HTR-8/SVneo (cell line): Measurements from ENCODE around the gene CDKN2B.
"Not testable (repeated sequence)": the region's sequence is repeated elsewhere in the genome, so short reads cannot be mapped to it uniquely, and the experiment has no call there.

Experiments used
- DNase-seq: peaks from one replicate; pipeline ENCODE4 v3.0.0; 2011; ENCODE audit warnings: low spot score, mixed read lengths; ENCODE audit not compliant: insufficient read length
- FAIRE-seq: peaks from 2 replicates; lab custom pipeline; 2011; peaks lifted over from hg19 to GRCh38; lab: Jason Lieb, UNC

CDKN2B gene

DNA sequence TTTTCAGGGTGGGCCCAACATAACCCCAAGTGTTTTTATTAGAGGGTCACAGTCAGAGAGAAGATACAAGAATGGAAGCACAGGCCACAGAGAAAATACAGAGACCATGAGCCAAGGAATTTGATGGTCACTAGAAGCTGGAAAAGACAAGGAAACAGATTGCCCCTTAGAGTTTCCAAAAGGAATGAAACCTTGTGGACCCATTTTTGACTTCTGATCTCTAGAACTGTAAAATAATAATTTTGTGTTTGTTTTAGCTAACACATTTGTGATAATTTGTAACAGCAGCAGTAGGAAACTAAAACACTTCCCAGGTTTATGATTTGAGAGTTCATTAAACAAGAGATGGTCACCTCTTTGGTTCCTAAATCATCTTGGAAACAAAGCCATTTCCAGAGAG is 36.7 kb downstream of the CDKN2B start:
- FAIRE-seq: no peak
- no peak for DNase-seq

GRCh38 chr9:21970800-21971640 is 38.1 kb downstream of the CDKN2B start:
- DNase-seq (no peak), FAIRE-seq (no peak)

- DNase-seq (no peak), FAIRE-seq (no peak)
Measured at GRCh38 chr9:21969951-21970799, 38.9 kb downstream of the CDKN2B start.

DNA sequence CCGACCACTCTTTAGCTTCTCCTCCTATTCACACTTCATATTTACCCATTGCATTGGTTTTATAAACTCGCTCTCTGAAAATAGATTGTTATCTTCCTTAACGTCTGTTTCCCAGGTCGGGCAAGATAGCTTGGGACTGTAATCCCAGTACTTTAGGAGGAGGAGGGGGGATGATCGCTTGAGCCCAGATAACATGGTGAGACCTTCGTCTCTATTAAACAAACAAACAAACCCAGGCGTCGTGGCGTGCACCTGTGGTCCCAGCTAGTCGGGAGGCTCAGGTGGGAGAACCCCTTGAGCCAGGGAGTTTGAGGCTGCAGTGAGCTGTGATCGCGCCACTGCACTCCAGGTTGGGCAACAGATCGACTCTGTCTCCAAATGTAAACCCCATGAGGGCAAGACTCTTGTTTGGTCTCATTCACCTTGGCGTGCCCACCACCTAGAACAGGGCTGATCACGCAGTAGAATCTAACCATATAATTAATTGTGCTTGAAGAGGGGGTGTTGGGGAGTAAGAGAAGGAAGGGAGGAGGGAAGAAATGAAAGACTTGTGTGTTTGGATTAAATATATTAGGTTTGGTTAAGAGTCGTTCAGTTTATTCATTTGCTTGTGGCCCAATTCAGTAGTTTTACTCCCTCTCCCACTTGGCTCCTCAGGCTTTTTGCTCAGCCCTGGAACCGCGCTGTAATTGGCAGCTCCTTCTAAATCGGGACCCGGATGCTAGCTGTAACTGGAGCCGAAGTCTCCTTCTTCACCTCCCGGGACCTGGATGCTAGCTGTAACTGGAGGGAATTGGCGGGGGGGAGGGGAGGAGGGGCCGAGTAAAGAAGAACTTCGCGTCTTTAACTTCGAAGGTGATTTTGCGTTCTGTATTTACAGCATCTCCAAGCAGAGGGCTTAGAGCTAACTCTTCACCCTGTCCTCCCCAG is 39.8 kb downstream of the CDKN2B start:
- DNase-seq (no peak), FAIRE-seq (no peak)

- DNase-seq (no peak), FAIRE-seq (no peak)
Measured at GRCh38 chr9:21968331-21969010, 40.6 kb downstream of the CDKN2B start.

GRCh38 chr9:21967702-21968101 is 41.4 kb downstream of the CDKN2B start:
- no peak for FAIRE-seq
- DNase-seq: no peak

DNA sequence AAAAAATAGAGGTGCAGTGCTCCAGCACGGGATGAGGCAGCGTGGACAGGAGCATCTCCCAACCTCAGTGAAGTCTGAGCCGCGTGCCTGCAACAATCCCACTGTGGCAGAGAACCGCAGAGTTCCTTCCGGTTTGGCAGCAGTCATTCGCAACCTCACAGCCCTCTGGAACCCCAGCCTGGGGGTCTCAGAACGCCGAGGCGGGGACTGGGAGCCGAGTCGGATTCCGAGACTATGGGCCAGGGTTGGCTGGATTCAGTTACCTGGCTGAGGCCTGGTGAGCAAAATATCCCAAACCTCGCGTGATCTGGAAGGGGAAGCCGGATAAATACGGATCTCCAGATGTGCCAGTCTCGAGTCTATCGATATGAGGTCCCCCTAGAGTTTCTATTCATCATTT is 41.9 kb downstream of the CDKN2B start:
- no peak for FAIRE-seq

GRCh38 chr9:21966140-21966851 is 42.8 kb downstream of the CDKN2B start:
- DNase-seq: no peak
- FAIRE-seq: no peak

More for the DNA sequence above, 41.9 kb downstream of the CDKN2B start:
- no peak for DNase-seq

GRCh38 chr9:21965401-21965951 is 43.6 kb downstream of the CDKN2B start:
- FAIRE-seq: no peak
- DNase-seq: no peak

DNA sequence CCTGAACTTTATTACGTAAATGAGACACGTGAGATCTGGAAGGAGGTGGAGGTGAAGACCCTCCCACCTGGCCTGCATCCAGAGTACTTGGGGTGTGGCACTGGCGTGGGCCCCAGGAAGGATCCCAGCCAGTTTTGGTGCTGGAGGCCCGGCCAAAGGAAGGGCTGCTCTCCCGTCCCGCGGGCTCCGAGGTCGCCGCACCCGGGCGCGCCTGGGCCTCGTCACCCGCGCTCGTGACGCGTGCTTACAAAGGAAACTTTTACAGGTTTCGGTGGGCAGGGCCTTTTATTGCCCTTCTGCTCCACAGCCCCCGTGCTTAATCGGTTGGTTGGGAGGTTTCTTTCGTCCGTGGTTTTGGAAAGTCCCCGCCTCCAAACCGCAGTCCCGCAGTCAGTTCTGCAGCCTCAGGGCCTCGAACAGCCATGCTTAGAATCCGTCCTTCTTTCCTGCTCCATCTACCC is 44.1 kb downstream of the CDKN2B start:
- DNase-seq (no peak), FAIRE-seq (no peak)

DNA sequence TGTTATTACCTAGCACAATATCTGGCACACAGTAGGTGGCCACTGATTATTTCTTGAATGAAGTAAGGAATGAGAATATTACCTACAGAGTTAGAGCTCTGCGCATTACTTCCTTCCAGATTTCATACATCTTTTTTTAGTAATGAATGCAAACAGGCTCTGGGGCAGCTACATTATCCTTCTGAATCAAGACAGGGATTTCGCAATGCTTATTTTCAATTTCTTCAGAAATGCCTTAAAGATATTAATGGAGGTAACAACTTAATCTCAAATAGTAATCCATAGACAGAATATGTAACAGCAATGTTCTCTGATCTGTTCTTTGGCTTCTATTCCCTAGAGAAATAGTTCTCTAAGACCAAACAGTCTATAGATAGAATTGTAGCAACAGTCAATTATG is 47.5 kb downstream of the CDKN2B start:
- DNase-seq: no peak
- FAIRE-seq: no peak

GRCh38 chr9:21959268-21959667 is 49.8 kb downstream of the CDKN2B start:
- DNase-seq, FAIRE-seq: not testable (repeated sequence)

DNA sequence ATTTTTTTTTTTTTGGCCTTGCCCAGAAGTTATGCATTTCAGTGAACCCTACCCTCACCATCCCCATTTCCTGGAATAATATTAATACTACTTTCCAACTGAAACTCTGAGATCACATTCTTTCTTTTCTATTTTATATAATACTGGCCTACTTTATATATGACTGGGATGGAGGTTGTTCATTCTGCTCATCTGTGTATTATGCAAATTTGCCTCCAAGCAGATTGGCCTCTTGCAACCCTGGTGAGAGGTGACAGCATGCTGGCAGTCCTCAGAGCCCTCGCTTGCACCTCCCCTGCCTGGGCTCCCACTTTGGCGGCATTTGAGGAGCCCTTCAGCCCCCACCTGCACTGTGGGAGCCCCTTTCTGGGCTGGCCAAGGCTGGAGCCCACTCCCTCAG is 50.3 kb downstream of the CDKN2B start:
- no peak for DNase-seq
- FAIRE-seq: no peak
